Measurements from ENCODE around the gene PYGL.

DNA sequence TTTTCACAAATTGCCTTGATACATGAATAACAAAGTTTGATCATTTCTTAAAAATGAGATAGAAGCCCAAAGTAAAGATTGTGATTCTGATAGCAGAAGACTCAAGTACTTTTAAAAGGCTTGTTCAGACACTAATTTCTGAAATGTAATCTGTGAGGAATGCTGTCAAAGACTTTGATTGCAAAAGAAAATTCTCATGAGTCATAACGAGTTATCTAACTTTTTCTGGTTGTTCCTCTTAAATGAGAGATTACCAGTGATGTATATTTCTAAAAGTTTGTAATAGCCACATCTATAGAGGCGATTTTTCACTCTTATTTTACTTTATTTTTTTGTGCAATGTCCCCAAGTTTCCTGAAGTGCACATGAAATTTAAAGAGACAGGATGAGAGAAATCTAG, 7.0 kb downstream of the PYGL start:
- TF ChIP-seq, protein P1, sequence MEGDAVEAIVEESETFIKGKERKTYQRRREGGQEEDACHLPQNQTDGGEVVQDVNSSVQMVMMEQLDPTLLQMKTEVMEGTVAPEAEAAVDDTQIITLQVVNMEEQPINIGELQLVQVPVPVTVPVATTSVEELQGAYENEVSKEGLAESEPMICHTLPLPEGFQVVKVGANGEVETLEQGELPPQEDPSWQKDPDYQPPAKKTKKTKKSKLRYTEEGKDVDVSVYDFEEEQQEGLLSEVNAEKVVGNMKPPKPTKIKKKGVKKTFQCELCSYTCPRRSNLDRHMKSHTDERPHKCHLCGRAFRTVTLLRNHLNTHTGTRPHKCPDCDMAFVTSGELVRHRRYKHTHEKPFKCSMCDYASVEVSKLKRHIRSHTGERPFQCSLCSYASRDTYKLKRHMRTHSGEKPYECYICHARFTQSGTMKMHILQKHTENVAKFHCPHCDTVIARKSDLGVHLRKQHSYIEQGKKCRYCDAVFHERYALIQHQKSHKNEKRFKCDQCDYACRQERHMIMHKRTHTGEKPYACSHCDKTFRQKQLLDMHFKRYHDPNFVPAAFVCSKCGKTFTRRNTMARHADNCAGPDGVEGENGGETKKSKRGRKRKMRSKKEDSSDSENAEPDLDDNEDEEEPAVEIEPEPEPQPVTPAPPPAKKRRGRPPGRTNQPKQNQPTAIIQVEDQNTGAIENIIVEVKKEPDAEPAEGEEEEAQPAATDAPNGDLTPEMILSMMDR (IDR thresholded peaks at IDR 0.05) = no peak
- TF ChIP-seq, protein P2, sequence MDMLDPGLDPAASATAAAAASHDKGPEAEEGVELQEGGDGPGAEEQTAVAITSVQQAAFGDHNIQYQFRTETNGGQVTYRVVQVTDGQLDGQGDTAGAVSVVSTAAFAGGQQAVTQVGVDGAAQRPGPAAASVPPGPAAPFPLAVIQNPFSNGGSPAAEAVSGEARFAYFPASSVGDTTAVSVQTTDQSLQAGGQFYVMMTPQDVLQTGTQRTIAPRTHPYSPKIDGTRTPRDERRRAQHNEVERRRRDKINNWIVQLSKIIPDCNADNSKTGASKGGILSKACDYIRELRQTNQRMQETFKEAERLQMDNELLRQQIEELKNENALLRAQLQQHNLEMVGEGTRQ (IDR thresholded peaks at IDR 0.05; ENCODE audit: borderline replicate concordance, low read depth, low read length) = no peak
- TF ChIP-seq FOXM1 (IDR thresholded peaks at IDR 0.05; ENCODE audit: low read depth) (no peak), RCOR1 (IDR thresholded peaks at IDR 0.05; ENCODE audit: low read length) (no peak), RAD21 (IDR thresholded peaks at IDR 0.05; ENCODE audit: low read length) (no peak), NRF1 (IDR thresholded peaks at IDR 0.05; ENCODE audit: low read depth, low read length) (no peak), RFX5 (IDR thresholded peaks at IDR 0.05; ENCODE audit: low read length) (no peak), POLR2AphosphoS5 (IDR thresholded peaks at IDR 0.05; ENCODE audit: low read depth, low read length) (no peak), EP300 (IDR thresholded peaks at IDR 0.05; ENCODE audit: borderline replicate concordance in 1 of 2, low read depth in 1 of 2, low read length in 1 of 2) (peak in 1 of 2 experiments; percentile 33; a peak in 1 of 4 replicates), SIN3A (IDR thresholded peaks at IDR 0.05; ENCODE audit: borderline replicate concordance, low read depth, low read length) (no peak), JUND (IDR thresholded peaks at IDR 0.05) (peak; percentile 37)
- TF ChIP-seq, protein P3, sequence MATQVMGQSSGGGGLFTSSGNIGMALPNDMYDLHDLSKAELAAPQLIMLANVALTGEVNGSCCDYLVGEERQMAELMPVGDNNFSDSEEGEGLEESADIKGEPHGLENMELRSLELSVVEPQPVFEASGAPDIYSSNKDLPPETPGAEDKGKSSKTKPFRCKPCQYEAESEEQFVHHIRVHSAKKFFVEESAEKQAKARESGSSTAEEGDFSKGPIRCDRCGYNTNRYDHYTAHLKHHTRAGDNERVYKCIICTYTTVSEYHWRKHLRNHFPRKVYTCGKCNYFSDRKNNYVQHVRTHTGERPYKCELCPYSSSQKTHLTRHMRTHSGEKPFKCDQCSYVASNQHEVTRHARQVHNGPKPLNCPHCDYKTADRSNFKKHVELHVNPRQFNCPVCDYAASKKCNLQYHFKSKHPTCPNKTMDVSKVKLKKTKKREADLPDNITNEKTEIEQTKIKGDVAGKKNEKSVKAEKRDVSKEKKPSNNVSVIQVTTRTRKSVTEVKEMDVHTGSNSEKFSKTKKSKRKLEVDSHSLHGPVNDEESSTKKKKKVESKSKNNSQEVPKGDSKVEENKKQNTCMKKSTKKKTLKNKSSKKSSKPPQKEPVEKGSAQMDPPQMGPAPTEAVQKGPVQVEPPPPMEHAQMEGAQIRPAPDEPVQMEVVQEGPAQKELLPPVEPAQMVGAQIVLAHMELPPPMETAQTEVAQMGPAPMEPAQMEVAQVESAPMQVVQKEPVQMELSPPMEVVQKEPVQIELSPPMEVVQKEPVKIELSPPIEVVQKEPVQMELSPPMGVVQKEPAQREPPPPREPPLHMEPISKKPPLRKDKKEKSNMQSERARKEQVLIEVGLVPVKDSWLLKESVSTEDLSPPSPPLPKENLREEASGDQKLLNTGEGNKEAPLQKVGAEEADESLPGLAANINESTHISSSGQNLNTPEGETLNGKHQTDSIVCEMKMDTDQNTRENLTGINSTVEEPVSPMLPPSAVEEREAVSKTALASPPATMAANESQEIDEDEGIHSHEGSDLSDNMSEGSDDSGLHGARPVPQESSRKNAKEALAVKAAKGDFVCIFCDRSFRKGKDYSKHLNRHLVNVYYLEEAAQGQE (IDR thresholded peaks at IDR 0.05; ENCODE audit: low read depth, low read length) = no peak
- TF ChIP-seq, protein P4, sequence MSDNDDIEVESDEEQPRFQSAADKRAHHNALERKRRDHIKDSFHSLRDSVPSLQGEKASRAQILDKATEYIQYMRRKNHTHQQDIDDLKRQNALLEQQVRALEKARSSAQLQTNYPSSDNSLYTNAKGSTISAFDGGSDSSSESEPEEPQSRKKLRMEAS (IDR thresholded peaks at IDR 0.05; ENCODE audit: low read depth) = peak; percentile 22; the same call in 1 of the 2 replicates
- TF ChIP-seq, protein P5, sequence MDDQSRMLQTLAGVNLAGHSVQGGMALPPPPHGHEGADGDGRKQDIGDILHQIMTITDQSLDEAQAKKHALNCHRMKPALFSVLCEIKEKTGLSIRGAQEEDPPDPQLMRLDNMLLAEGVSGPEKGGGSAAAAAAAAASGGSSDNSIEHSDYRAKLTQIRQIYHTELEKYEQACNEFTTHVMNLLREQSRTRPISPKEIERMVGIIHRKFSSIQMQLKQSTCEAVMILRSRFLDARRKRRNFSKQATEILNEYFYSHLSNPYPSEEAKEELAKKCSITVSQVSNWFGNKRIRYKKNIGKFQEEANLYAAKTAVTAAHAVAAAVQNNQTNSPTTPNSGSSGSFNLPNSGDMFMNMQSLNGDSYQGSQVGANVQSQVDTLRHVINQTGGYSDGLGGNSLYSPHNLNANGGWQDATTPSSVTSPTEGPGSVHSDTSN (IDR thresholded peaks at IDR 0.05) = 0 out of 2 replicates have a peak, but pooled peaks have one; percentile 21

Data from SK-N-SH (cell line).